Measurements from ENCODE around the gene RBM39.
"Not testable (repeated sequence)": the region's sequence is repeated elsewhere in the genome, so short reads cannot be mapped to it uniquely, and the experiment has no call there.

The RBM39 gene

GRCh38 chr20:35704514-35705261 is 37.4 kb downstream of the RBM39 start:
- DNase-seq, result no peak

- no peak for DNase-seq
These were observed 39.0 kb downstream of the RBM39 start for GRCh38 chr20:35702824-35703695.

- DNase-seq, result no peak
These were observed 39.8 kb downstream of the RBM39 start for GRCh38 chr20:35702051-35702823.

- no peak for DNase-seq
These were observed 41.4 kb downstream of the RBM39 start for GRCh38 chr20:35700625-35701148.

GRCh38 chr20:35699957-35700624 is 42.0 kb downstream of the RBM39 start:
- DNase-seq, result no peak

GRCh38 chr20:35699127-35699956 is 42.7 kb downstream of the RBM39 start, which contains the start of the genes NFS1 and ROMO1:
NFS1 (minus strand) TSS chr20:35699352; CDS start chr20:35699288, 64 bp downstream.
ROMO1 (plus strand) TSS chr20:35699405; CDS start chr20:35699633, 228 bp downstream.
- peak; percentile 89 for DNase-seq

- no peak for DNase-seq
These were observed 43.5 kb downstream of the RBM39 start for GRCh38 chr20:35698298-35699126.

GRCh38 chr20:35697696-35698297 is 44.3 kb downstream of the RBM39 start:
- DNase-seq, result no peak

GRCh38 chr20:35695978-35696377 is 46.1 kb downstream of the RBM39 start:
- no peak for DNase-seq

GRCh38 chr20:35695245-35695749 is 46.8 kb downstream of the RBM39 start:
- DNase-seq, result no peak

GRCh38 chr20:35690265-35690664 is 51.8 kb downstream of the RBM39 start:
- DNase-seq, result no peak

- DNase-seq, result not testable (repeated sequence)
These were observed 55.2 kb downstream of the RBM39 start for GRCh38 chr20:35686872-35687271.

- not testable (repeated sequence) for DNase-seq
These were observed 56.7 kb downstream of the RBM39 start for GRCh38 chr20:35685368-35685767.

GRCh38 chr20:35681960-35682359 is 60.1 kb downstream of the RBM39 start:
- no peak for DNase-seq

- no peak for DNase-seq
These were observed 61.4 kb downstream of the RBM39 start for GRCh38 chr20:35680452-35681183.

GRCh38 chr20:35674921-35675320 is 67.1 kb downstream of the RBM39 start:
- DNase-seq, result no peak

GRCh38 chr20:35673884-35674283 is 68.2 kb downstream of the RBM39 start:
- no peak for DNase-seq

GRCh38 chr20:35669681-35670080 is 72.4 kb downstream of the RBM39 start:
- no peak for DNase-seq

- DNase-seq, result no peak
These were observed 72.8 kb downstream of the RBM39 start for GRCh38 chr20:35669221-35669620.
